HG02588 (cell line): ENCODE results near the gene MOCS2.

ENCODE experiments used
- ATAC-seq: cut with Tn5 transposase; IDR thresholded peaks from one replicate; pipeline ENCODE4 v1.9.1; 2021; ENCODE audit warnings: mild to moderate bottlenecking, moderate library complexity; ENCODE audit not compliant: unreplicated experiment

The MOCS2 gene

GRCh38 chr5:53055365-53055764, 54.2 kb downstream of the MOCS2 start:
- no peak for ATAC-seq

GRCh38 chr5:53053364-53053763, 56.2 kb downstream of the MOCS2 start:
- ATAC-seq: no peak

- ATAC-seq: no peak
Observed at GRCh38 chr5:53052499-53052898, 57.1 kb downstream of the MOCS2 start.

- ATAC-seq: no peak
Observed at GRCh38 chr5:53048248-53048647, 61.3 kb downstream of the MOCS2 start.
